Breast epithelium (tissue), 4 donors: ENCODE measurements around the gene GPR143. TPM values are rescaled to one million over a fixed set of nuclear protein-coding genes. Genes with fewer than 3 reads are reported as not detected.

Experiments
- DNase-seq, 2 donors: peaks; one replicate each; pipeline ENCODE4 v3.0.0-alpha.2; 2019; ENCODE audit warnings: low spot score in 2 of 2
- H3K27ac ChIP-seq, 2 donors: fragments of 200-600 bp; sonication (generic) in 1 of 2; one replicate each; pipeline ENCODE4 v1.5.1; 2016 to 2019; ENCODE audit warnings: mild to moderate bottlenecking in 1 of 2
- H3K27me3 ChIP-seq, 2 donors: fragments of 200-600 bp; sonication (generic) in 1 of 2; one replicate each; pipeline versions ENCODE4 v1.5.1 to v1.6.0; 2017 to 2019; ENCODE audit warnings: control low read depth in 1 of 2, mild to moderate bottlenecking in 1 of 2
- H3K36me3 ChIP-seq: fragments of 200-600 bp; one replicate; pipeline ENCODE4 v1.5.1; 2019
- H3K4me1 ChIP-seq, 2 donors: fragments of 200-600 bp; sonication (generic); one replicate each; pipeline ENCODE4 v1.5.1; 2016 to 2019; ENCODE audit warnings: control low read depth in 1 of 2
- H3K4me3 ChIP-seq, 3 donors: fragments of 200-600 bp; sonication (generic); 1 replicate in 2 of 3; 2 replicates in 1 of 3; pipeline ENCODE4 v1.5.1; 2016 to 2019; ENCODE audit warnings: mild to moderate bottlenecking in 3 of 3, moderate library complexity in 2 of 3
- H3K9me3 ChIP-seq, 2 donors: fragments of 200-600 bp; sonication (generic) in 1 of 2; one replicate each; pipeline ENCODE4 v1.5.1; 2016 to 2019; ENCODE audit warnings: control low read depth in 1 of 2
- CTCF ChIP-seq, 3 donors: fragments of 450-650 bp; IDR thresholded peaks; one replicate each; pipeline ENCODE4 v1.5.1; 2016 to 2017; ENCODE audit warnings: antibody characterized with exemption in 3 of 3, mild to moderate bottlenecking in 3 of 3, moderate library complexity in 3 of 3
- POLR2A ChIP-seq: fragments of 450-650 bp; IDR thresholded peaks from one replicate; pipeline ENCODE4 v1.6.1; 2016; ENCODE audit warnings: antibody characterized with exemption, mild to moderate bottlenecking, moderate library complexity
- POLR2AphosphoS5 ChIP-seq, 3 donors: sonication (generic); formaldehyde crosslinking; IDR thresholded peaks; one replicate each; pipeline ENCODE4 v1.6.1; 2017; ENCODE audit warnings: antibody characterized with exemption in 3 of 3
- intact Hi-C: fragments of 100-400 bp; cut with DNase I; formaldehyde crosslinking; loops from one replicate; pipeline ENCODE4 v1.15.1; 2023; ENCODE audit warnings: low total_unique reads
- total RNA-seq, 3 donors: library from RNA; depleted of rRNA; stranded (reverse); fragments of >200 nt; gene quantifications; one replicate each; pipeline ENCODE4 v1.1.0, GENCODE V29; 2016

GPR143 gene
- total RNA-seq, 3 donors from 2014 or later = 3.4 to 3.6 TPM; not detected in 1

GRCh38 chrX:9681422-9681821 lies 84.2 kb downstream of the GPR143 start:
- DNase-seq = no peak
- H3K4me1 ChIP-seq = no peaks in the 10 kb centered on the region
- intact Hi-C loops = no loop called here
- H3K27me3 ChIP-seq = no peaks in the 10 kb centered on the region
- H3K27ac ChIP-seq = no peak overlapping the region
- TF ChIP-seq POLR2A (no peak), POLR2AphosphoS5 (IDR thresholded peaks at IDR 0.05) (no peak), CTCF (IDR thresholded peaks at IDR 0.05) (no peak)
- H3K36me3 ChIP-seq = no peaks in the 10 kb centered on the region
- H3K9me3 ChIP-seq = peaks cover 0 to 2% of the 10 kb centered on the region in 2 donors
- H3K4me3 ChIP-seq = no peak overlapping the region

GRCh38 chrX:9681011-9681410 lies 84.6 kb downstream of the GPR143 start:
- no peak overlapping the region for H3K27ac ChIP-seq
- H3K36me3 ChIP-seq = no peaks in the 10 kb centered on the region
- H3K27me3 ChIP-seq = no peaks in the 10 kb centered on the region
- no peaks in the 10 kb centered on the region for H3K4me1 ChIP-seq
- intact Hi-C loops = no loop called here
- TF ChIP-seq CTCF (IDR thresholded peaks at IDR 0.05) = no peak
- H3K9me3 ChIP-seq = peaks cover 0 to 7% of the 10 kb centered on the region in 2 donors
- DNase-seq = no peak
- no peak overlapping the region for H3K4me3 ChIP-seq

DNA sequence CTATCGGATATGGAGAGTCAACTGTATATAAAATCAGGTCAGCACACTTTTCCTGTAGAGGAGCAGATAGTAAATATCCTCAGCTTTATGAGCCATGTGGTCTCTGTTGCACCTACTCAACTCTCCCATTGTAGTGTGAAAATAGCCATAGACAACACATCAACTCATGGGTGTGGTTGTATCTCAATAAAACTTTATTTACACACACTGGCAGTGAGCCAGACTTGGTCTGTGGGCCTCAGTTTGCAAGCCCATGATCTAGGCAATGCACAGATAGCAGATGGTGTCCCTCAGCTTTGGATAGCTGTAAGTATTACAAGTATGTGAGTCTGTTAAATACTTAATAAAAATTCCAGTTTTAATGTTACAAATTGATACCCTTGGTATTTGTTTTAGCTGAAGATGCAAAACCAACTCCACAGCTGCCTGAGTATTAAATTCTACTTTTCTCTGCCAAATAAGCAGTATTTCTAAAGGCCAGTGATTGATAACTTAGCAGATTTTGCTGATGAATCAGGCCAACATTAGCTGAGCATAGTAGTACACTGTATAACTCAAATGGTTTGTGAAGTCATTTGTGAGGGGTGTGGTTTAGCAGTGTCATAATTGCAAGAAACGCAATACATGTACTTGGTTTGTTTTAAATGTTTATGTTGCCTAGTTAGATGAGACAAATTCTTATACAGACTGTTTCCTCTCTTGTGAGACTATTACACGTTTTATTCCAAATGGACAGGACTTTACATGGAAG lies 87.3 kb downstream of the GPR143 start:
- Histone ChIP-seq H3K36me3 (no peaks in the 10 kb centered on the region), H3K4me3 (no peak overlapping the region), H3K27ac (no peak overlapping the region), H3K9me3 (peaks cover 0 to 11% of the 10 kb centered on the region in 2 donors), H3K27me3 (no peaks in the 10 kb centered on the region), H3K4me1 (no peaks in the 10 kb centered on the region)
- TF ChIP-seq POLR2AphosphoS5 (IDR thresholded peaks at IDR 0.05) = no peak
- TF ChIP-seq CTCF (IDR thresholded peaks at IDR 0.05) = no peak
- no peak for TF ChIP-seq POLR2A
- intact Hi-C loops = no loop called here
- DNase-seq = no peak

DNA sequence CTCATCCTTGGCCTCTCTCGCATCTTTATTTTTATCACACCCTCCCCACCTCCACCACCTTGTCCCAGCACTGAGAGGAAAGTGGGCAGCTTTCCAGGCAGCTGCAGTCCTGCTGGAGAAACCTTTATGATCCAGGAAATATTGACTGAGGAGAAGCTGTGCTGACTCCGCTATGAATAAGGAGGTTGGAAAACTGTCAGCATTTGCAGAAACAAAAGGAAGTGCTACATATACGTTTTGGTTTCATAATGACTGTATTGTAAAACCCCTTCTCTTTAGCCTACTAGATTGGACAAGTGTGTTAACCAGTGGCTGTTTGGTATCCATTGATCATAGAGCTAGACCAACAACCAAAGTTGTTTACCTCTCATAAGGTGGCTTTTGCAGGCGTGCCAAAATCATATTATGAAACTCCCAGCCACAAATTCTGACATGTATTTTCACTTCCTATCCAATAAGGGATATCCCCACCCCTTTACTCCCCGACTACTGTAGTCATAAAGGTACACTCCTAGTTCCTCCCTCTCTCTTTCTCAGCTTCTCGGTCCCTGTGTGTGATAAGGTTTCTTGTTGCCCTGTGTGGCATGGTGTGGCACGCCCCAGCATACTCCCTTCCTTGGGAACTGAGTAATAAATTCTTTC lies 88.4 kb downstream of the GPR143 start:
- Histone ChIP-seq H3K36me3 (no peaks in the 10 kb centered on the region), H3K4me1 (no peaks in the 10 kb centered on the region), H3K4me3 (no peak overlapping the region), H3K27ac (no peak overlapping the region), H3K27me3 (no peaks in the 10 kb centered on the region), H3K9me3 (peaks cover 0 to 11% of the 10 kb centered on the region in 2 donors)
- TF ChIP-seq POLR2A = no peak
- no peak for TF ChIP-seq POLR2AphosphoS5 (IDR thresholded peaks at IDR 0.05)
- no peak for TF ChIP-seq CTCF (IDR thresholded peaks at IDR 0.05)
- DNase-seq = no peak
- intact Hi-C loops = no loop called here

- Histone ChIP-seq H3K4me1 (no peaks in the 10 kb centered on the region), H3K4me3 (no peak overlapping the region), H3K27ac (no peak overlapping the region), H3K9me3 (peaks cover 0 to 11% of the 10 kb centered on the region in 2 donors), H3K27me3 (no peaks in the 10 kb centered on the region), H3K36me3 (no peaks in the 10 kb centered on the region)
- TF ChIP-seq CTCF (IDR thresholded peaks at IDR 0.05) = no peak
- no peak for TF ChIP-seq POLR2A
- no peak for TF ChIP-seq POLR2AphosphoS5 (IDR thresholded peaks at IDR 0.05)
- intact Hi-C loops = no loop called here
- no peak for DNase-seq
These were observed 88.9 kb downstream of the GPR143 start for GRCh38 chrX:9676738-9677097.
